IPS-18c (cell line): ENCODE results near the gene CDCP2.
"Not testable (repeated sequence)": the region's sequence is repeated elsewhere in the genome, so short reads cannot be mapped to it uniquely, and the experiment has no call there.

Experiments used
- H3K4me3 ChIP-seq: 2 replicates; pipeline ENCODE4 v1.7.0; 2013; ENCODE audit warnings: low read depth, mild to moderate bottlenecking, low read length, moderate library complexity; ENCODE audit not compliant: insufficient read depth
- H3K9me3 ChIP-seq: one replicate; pipeline ENCODE4 v1.6.1; 2013; ENCODE audit warnings: mild to moderate bottlenecking, low read length, moderate library complexity; ENCODE audit not compliant: control insufficient read depth, insufficient read depth

CDCP2 gene

DNA sequence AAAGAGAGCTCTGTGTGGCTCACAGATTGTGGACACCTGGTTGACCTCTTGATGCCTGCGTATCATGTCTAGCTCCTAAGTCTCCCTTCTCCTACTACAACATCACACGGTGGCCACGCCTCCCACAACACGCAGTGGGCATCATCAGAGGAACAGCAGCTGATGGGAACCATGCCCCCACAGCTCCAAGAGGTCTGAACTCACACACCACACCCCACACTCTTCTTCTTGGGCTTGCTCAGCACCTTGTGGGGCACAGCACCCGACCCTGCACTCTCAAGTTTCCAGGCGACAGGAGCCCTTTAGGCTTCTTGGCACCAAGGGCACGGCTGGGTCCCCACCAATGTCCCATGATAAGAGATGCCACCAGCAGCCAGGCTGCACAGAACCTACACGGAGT lies 18.8 kb upstream of the CDCP2 start:
- Histone ChIP-seq H3K9me3 (no peaks in the 10 kb centered on the region), H3K4me3 (no peak overlapping the region)

- Histone ChIP-seq H3K9me3 (no peaks in the 10 kb centered on the region), H3K4me3 (no peak overlapping the region)
These were observed 18.2 kb upstream of the CDCP2 start for GRCh38 chr1:54171016-54171415.

- H3K4me3 ChIP-seq = no peak overlapping the region
- H3K9me3 ChIP-seq = no peaks in the 10 kb centered on the region
These were observed 16.3 kb upstream of the CDCP2 start for GRCh38 chr1:54169068-54169467.

DNA sequence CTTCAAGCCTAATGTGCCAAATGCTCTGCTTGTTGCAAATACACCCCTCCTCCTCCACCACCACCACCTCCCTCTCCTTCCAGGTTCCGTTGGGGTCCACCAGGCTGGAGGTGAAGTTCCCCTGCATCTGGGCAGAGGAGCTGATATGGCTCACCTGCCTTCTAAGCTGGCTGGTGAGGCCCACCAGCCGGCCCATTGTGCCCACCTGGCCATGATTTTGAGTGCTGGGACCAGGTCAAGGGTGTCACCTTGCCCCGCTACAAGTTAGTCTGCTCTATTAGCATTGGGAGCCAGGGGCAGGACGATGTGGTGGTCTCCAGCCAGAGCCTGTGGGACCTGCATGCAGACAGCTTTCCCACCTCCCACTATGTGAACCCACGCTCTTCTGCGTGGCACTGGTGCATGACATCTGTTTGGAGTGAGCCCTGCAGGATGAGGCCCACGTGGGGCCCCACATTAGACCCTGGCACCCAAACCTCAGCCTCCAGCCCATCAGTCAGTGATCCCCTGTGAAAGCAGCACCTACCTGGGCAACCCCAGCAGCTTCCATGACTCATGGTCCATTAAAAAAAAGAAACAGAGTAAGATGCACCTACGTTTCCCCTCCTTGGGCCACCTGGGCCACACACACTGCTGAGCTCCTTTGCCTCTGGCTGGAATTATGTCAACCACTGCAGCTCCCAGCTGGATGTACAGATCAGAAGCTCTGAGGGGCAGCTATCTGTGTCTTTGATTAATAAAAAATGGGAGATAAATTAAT lies 15.6 kb upstream of the CDCP2 start:
- no peak overlapping the region for H3K4me3 ChIP-seq
- no peaks in the 10 kb centered on the region for H3K9me3 ChIP-seq

DNA sequence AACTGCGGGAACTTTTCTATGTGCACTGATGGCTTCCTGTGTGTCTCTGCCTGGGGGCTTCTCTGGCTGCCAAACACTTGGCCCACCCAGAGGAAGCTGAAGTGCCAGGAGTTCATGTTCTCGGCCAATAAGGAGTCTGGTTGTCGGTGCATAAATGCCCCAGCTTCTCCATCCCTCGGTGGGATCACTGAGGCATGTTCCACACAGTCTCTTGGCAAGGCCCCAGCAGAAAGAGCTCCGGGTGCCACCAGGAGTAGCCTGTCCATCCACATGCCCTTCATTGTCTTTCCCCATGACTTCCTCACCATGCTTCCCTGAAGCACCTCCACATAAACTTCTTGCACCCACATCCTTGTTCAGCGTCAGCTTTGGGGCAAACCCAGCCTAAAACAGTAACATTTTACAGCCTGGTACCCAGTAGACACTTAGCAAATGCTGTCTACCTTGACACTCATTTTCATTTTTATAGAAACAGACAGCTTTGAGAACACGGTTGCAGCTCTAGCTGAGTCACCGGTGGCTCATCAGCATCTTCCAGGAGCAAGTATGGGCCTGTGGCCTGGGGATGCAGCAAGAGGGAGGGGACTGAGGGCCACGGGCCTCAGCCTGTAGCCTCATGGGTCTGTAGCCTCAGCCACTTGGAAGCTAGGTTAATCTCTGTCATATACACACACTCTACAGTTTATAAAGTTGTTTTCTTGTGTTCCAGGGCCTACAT lies 14.8 kb upstream of the CDCP2 start:
- Histone ChIP-seq H3K9me3 (no peaks in the 10 kb centered on the region), H3K4me3 (no peak overlapping the region)

DNA sequence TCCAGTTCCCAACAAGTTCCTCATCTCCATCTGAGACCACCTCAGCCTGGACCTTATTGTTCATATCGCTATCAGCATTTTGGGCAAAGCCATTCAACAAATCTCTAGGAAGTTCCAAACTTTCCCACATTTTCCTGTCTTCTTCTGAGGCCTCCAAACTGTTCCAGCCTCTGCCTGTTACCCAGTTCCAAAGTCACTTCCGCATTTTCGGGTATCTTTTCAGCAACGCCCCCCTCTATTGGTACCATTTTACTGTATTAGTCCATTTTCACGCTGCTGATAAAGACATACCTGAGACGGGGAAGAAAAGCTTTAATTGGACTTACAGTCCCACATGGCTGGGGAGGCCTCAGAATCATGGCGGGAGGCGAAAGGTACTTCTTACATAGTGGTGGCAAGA lies 13.6 kb upstream of the CDCP2 start:
- H3K9me3 ChIP-seq, H3K4me3 ChIP-seq: not testable (repeated sequence)

GRCh38 chr1:54165146-54165545 lies 12.3 kb upstream of the CDCP2 start:
- H3K4me3 ChIP-seq = no peak overlapping the region

GRCh38 chr1:54163573-54163972 lies 10.8 kb upstream of the CDCP2 start:
- Histone ChIP-seq H3K9me3 (no peaks in the 10 kb centered on the region), H3K4me3 (no peak overlapping the region)

More at GRCh38 chr1:54165146-54165545, 12.3 kb upstream of the CDCP2 start:
- no peaks in the 10 kb centered on the region for H3K9me3 ChIP-seq

DNA sequence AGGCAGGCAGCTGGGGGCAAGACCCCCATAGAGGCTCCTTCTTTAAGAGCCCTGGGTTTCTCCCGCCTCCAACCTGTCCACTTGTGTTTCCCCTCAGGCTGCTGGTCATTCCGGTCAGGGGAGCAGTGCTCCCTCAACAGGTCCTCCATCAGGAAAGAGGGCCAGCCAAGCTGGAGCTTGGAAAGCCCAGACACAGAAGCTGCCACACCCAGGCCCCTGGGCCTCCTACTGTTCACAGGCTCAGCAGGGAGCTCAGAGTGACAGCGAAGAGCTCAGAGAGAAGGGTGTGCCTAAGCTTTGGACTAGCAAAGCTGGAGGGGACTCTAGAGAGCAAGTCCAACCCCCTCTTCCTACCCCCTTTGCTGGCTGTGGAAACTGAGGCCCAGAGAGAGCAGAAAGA lies 10.3 kb upstream of the CDCP2 start:
- H3K9me3 ChIP-seq = no peaks in the 10 kb centered on the region
- H3K4me3 ChIP-seq = no peak overlapping the region

DNA sequence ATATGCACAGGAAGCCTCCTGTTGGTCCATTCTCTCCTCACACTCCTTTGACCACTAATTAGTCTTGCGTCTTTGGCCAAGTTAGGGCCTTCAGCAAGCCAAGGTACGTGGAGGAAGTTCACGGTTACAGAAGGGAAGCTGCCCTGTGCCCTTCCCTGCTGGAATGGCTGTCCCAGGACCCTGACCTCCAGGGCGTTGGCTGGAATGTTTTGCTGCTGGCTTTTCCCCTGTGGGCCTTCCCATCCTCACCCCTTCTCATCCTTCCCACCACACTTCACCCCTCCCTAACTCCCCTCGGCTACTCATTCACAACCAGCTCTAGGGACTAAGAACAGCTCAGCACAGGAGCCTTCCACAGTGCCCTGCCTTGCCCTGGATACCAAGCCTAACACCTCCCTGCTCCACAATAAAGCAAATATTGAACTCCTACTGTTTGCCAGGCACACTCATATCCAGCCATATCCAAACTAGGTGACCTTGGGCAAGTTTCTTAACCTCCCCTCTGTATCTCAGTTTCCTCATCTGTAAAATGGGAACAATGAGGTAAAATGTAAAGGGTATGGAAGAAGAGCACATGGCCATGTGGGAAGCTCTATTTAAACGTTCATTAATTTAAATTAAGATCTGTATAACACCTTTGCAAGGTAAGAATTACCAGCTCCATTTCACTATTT lies 8.8 kb upstream of the CDCP2 start:
- Histone ChIP-seq H3K9me3 (no peaks in the 10 kb centered on the region), H3K4me3 (no peak overlapping the region)

DNA sequence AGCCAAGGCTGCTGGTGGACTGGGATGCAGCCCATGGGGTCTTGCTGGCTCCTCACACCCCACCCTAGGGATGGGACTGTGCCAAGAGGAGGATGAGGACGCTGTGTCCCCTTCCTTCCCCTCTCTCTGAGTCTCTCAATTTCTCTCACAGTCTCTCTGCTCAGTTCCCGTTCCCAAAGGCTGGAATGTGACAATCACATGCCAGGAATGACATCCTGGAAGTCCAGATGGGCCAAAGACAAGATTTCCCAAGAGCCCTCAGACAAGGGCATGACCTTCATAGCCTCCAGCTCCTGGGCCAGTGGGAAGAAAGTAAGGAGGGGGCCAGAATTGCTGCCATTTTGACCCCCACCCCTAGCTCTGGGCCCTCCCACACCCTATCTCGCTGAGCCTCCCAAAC lies 7.6 kb upstream of the CDCP2 start:
- no peaks in the 10 kb centered on the region for H3K9me3 ChIP-seq
- no peak overlapping the region for H3K4me3 ChIP-seq

DNA sequence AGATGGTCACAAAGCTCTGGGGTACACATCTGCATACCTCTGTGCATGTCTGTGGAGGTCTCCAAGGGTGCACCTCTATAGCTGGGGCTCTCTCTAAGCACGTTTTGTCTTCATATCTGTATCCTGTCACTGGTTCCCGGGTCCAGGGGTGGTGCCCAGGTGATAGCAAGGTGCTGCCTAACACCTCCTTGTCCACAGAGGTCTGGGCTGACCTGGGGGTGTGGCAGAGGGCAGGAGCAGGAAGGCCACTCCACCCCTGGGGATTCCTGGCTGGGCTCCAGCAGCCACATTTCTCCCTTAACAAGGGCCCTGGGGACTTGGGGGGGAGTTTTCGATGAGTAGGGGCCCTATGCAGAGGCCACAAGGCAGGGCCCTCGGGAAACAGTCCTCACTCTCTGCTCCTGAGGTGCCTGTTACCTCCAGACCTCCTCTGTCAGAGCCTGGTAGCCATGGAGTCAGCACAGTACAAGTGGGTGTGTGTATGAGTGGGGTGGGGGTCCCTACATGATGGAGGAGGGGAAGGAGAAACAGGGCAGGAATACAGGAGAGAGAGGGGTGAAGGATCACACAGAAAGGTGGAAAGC lies 7.0 kb upstream of the CDCP2 start:
- no peaks in the 10 kb centered on the region for H3K9me3 ChIP-seq

DNA sequence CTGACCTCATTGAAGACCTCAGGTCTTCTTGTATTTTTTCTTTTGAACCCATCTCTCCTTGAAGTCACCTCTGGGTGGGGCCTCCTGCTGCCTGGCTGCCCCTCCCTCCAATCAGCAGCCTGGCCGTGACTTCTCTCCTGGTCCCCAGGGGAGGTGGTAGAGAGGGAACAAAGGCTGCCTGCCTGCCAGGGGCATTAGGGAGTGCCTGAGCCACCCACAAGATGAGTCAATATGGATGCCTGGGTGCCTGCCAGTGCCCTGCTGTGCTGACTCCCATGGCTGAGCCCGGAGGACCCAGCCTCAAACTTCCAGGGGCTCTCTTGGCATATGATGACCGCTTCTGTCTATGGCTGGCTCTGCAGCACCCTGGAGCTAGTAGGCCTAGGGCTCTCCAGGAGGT lies 5.3 kb upstream of the CDCP2 start:
- no peaks in the 10 kb centered on the region for H3K9me3 ChIP-seq
- no peak overlapping the region for H3K4me3 ChIP-seq

More for the DNA sequence above, 7.0 kb upstream of the CDCP2 start:
- H3K4me3 ChIP-seq = no peak overlapping the region

DNA sequence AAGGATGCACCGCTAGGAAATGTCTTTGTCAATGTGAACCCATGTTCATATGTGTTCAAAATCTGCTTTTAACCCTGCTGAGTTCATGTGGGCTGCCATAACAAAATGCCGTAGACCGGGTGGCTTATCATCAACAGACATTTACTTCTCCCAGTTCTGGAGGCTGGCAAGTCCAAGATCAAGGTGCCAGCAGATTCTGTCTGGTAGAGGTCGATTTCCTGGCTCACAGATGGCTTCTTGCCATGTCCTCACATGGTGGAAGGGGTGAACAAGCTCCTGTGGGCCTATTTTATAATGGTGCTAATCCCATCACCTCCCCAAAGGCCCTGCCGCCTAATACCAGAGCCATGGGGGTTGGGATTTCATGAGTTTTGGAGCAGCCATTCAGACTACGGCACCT lies 4.6 kb upstream of the CDCP2 start:
- Histone ChIP-seq H3K9me3 (no peaks in the 10 kb centered on the region), H3K4me3 (no peak overlapping the region; the same call in 1 of the 2 replicates)

GRCh38 chr1:54156986-54157385 lies 4.2 kb upstream of the CDCP2 start:
- Histone ChIP-seq H3K4me3 (no peak overlapping the region; the same call in 1 of the 2 replicates), H3K9me3 (no peaks in the 10 kb centered on the region)

DNA sequence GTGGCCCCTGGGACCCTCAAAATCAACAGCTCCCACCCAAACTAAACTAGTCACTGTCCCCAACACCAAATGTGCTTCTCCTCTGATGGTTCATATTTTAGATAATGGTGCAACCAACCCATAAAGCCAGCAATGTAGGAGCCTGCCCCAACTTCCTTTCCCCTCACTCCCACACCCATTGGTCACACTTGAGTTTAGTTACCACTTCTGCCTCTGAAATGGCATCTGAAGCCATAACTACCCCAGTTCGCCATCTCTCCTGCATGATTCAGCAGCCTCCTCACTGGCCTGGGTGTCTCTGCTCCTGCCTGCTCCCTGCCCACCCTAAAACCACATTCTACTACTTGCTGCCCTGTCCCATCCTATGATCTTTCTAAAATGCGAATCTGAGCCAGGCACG lies 3.4 kb upstream of the CDCP2 start:
- no peak overlapping the region for H3K4me3 ChIP-seq
- no peaks in the 10 kb centered on the region for H3K9me3 ChIP-seq

DNA sequence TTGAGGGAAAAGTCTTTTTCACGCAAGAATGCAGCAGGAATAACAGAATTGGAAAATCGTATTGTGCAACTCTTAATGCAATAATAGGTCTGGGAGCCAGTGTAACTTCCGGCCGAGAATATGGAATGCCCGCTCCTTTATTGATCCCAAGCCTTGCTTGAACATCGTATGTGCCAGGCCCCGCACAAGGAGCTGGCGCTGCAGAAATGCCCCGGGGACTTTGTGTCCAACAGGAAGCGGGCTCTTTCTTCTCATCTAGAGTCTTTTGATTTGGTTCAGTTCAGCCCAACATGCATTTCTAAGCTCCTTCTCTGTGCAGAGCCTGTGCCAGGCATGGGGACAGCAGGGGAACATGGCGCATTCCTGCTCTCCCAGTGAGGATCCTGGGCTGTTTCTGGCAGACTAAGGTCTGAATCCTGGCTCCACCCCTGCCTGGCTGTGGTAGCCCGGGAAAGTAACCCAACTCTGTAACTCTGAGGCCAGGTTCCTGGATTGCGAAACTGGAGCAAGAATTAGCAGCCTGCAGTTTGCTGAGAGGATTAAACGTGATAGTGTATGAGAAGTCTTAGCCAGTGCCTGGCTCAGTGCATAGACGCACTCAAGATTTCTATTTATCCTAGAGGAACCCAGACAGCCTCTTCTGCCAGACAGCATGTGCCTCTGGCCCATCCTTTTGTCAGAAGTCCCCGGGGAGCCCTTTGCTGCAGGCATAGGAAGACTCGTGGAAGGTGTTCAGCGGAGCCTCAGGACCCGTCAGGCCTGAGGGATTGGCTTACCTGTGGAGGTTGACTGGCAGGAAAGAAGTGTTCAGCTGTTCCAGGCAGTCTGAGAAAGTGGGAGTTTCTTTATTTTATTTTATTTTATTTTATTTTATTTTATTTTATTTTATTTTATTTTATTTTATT lies 987 bp upstream of the CDCP2 start:
- H3K4me3 ChIP-seq = no peak overlapping the region
- peaks cover 2% of the 10 kb centered on the region for H3K9me3 ChIP-seq
